ENCODE data around the gene GDPGP1.
"Not testable (repeated sequence)": the region's sequence is repeated elsewhere in the genome, so short reads cannot be mapped to it uniquely, and the experiment has no call there.

The GDPGP1 gene

GRCh38 chr15:90241343-90242192, 7.6 kb downstream of the GDPGP1 start:
- DNase-seq (ENCODE audit: low read depth) = no peak
- no peak overlapping the region for H3K4me3 ChIP-seq (ENCODE audit: control insufficient read depth, low read depth, low read length)
- TF ChIP-seq CTCF (IDR thresholded peaks at IDR 0.05; ENCODE audit: control insufficient read depth, insufficient read depth, low read depth, low read length, missing control alignments) = no peak

- DNase-seq (ENCODE audit: low read depth) = no peak
- no peak overlapping the region for H3K4me3 ChIP-seq (ENCODE audit: control insufficient read depth, low read depth, low read length)
- TF ChIP-seq CTCF (IDR thresholded peaks at IDR 0.05; ENCODE audit: control insufficient read depth, insufficient read depth, low read depth, low read length, missing control alignments) = no peak
Observed at GRCh38 chr15:90243943-90244639, 10.1 kb downstream of the GDPGP1 start.

DNA sequence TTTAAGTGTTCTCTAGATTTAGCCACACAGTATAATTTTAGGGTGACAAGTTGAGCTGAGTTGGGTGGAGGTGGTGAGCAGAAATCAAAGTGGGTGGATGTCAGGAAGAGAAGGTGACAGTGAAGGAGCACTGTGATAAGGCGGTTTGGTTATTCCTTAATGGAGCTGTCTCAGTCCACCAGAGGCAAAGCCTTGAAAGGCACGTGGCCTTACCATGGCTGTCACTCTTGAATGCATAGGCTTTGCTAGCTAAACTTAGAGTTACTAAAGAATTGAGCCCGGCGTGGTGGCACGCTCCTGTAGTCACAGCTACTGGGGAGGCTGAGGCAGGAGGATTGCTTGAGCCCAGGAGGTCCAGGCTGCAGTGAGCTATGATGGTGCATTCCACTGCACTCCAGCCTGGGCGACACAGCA, 14.8 kb downstream of the GDPGP1 start:
- no peak overlapping the region for H3K4me3 ChIP-seq (ENCODE audit: control insufficient read depth, low read depth, low read length)

GRCh38 chr15:90249203-90249863, 15.3 kb downstream of the GDPGP1 start, which contains the start of gene TTLL13:
TSS of gene TTLL13 (plus strand) at chr15:90249556. CDS start at chr15:90250631, 1,075 bp downstream.
- no peak for TF ChIP-seq CTCF (IDR thresholded peaks at IDR 0.05; ENCODE audit: control insufficient read depth, insufficient read depth, low read depth, low read length, missing control alignments)
- peak within 1 kb of the TSS; percentile 87 for H3K4me3 ChIP-seq (ENCODE audit: control insufficient read depth, low read depth, low read length)
- DNase-seq (ENCODE audit: low read depth) = no peak

More for the DNA sequence above, 14.8 kb downstream of the GDPGP1 start:
- no peak for TF ChIP-seq CTCF (IDR thresholded peaks at IDR 0.05; ENCODE audit: control insufficient read depth, insufficient read depth, low read depth, low read length, missing control alignments)
- DNase-seq (ENCODE audit: low read depth) = no peak

DNA sequence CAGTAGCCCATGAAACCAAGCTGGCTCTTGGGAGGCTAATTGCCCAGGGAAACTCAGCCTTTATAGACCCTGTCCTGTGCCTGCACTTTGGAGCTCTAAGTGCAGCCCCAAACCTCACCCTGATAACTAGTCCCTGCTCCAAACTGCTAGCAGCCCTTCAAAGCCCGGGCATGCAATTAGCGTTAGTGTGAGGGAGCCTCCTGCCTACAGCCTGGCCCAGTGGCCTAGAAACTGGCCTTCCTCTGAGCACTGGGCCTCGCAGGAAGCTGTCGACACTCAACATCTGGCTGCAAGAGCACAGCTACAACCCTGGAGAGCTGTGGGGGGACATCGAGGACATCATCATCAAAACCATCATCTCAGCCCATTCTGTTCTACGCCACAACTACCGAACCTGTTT, 23.8 kb downstream of the GDPGP1 start:
- no peak for DNase-seq (ENCODE audit: low read depth)
- H3K4me3 ChIP-seq (ENCODE audit: control insufficient read depth, low read depth, low read length) = no peak overlapping the region
- TF ChIP-seq CTCF (IDR thresholded peaks at IDR 0.05; ENCODE audit: control insufficient read depth, insufficient read depth, low read depth, low read length, missing control alignments) = no peak

DNA sequence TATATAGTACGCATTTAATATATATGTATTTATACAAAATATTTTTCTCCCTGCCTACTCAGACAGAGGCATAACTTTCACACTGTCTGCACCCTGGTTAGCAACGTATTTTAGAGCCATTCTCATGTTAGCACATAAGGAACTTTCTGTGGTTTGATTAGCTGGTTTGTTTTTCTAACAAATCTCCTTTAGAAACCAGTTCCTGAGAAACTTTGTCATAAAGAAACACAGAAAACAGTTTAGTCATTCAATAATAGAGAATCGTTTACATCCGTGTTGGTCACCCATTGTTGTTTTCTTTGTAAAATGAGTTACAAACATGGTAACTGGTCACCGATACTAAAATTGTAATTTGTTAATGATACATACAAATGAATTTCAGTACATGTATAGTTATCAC, 25.5 kb downstream of the GDPGP1 start:
- no peak overlapping the region for H3K4me3 ChIP-seq (ENCODE audit: control insufficient read depth, low read depth, low read length)
- no peak for DNase-seq (ENCODE audit: low read depth)
- no peak for TF ChIP-seq CTCF (IDR thresholded peaks at IDR 0.05; ENCODE audit: control insufficient read depth, insufficient read depth, low read depth, low read length, missing control alignments)

- not testable (repeated sequence) for H3K4me3 ChIP-seq (ENCODE audit: control insufficient read depth, low read depth, low read length); DNase-seq (ENCODE audit: low read depth)
Observed at GRCh38 chr15:90260731-90261130, 26.7 kb downstream of the GDPGP1 start.

All from AG09309 (cell line).